NCI-H748 (cell line): ENCODE results near the gene CPD.

Experiments used
- DNase-seq: peaks from one replicate; lab custom pipeline; 2025; ENCODE audit not compliant: unreplicated experiment; lab: John Stamatoyannopoulos, UW

CPD gene

DNA sequence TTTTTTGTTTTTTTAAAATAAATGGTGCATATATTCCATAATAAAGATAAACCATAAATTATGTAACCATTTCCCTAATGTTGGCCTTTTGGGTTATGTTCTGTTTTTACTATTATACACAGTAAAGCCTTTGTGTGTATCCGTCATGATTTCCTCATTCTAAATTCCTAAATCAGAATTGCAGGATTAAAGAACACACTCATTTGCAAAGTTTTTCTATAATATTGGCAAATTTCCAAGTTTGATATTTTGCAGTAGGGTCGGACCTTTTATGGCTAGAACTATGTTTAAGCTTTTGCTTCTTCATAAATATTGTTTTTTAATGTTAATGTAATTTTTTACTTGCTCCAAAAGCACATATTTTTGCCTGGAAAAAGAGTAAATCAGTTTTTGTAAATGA lies 115.1 kb downstream of the CPD start:
- no peak for DNase-seq

DNA sequence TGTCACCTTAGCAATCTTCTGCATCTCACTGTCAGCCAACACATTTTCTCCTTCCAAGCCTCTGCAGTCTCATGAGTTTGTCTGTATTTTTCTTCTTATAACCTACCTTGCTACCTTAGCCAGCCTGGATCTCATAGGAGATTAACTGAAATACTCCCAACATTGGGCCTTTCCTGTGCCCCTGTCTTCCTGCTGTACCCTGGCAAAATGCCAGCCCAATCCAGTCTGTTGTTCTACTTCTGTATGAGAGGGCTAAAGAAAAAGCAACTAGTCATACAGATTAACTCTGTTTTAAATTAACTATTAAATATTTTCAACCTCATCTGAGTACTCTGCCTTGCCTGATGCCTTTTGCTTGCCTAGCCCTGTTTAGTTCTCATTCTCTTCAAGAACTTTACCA lies 116.9 kb downstream of the CPD start:
- peak; percentile 17 for DNase-seq

DNA sequence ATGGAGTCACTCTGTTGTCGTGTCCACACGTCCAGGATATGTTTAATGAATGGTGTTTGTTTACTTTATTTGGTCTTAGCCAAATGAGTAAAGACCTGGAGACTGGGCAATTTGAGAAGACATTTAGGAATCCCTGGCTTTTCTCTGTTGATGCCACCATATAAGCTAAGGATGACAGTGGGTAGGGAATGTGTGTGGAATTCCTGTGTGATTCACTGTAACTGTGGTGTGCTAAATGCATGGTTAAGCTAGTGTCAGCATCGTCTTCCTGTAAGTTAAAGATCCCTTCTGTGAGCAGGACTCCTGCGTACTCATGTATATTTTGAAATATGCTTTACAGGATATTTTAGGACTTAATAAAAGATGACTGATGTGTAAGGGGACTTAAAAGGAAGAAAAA lies 124.8 kb downstream of the CPD start:
- no peak for DNase-seq

DNA sequence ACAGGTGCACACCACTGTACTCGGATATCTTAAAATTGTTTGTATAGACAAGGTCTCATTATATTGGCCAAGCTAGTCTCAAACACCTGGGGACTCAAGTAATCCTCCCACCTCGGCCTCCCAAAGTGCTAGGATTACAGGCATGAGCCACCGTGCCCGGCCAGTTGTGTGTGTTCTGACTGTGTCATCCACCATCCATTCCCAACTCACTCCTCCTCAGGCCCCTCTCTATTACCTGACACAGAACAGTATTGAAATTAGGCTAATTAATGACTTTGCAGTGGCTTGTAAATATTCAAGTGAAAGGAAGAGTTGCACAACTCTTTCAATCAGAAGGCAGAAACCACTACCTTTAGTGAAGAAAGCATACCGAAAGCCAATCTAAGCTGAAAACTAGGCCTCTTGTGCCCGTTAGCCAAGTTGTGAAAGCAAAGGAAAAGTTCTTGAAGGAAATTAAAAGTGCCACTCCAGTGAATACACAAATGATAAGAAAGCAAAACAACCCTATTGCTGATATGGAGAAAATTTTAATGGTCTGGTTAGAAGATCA lies 127.2 kb downstream of the CPD start:
- no peak for DNase-seq

DNA sequence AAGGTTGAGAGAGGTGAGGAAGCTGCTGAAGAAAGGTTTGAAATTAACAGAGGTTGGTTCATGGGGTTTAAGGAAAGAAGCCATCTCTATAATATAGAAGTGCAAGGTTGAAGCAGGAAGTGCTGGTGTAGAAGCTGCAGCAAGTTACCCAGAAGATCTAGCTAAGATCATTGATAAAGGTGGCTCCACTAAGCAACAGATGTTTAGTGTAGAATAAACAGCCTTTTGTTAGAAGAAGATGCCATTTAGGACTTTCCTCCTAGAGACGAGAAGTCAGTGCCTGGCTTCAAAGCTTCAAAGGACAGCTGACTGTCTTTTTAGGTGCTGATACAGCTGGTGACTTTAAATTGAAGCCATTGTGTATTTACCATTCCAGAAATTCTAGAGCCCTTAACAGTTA lies 127.8 kb downstream of the CPD start:
- no peak for DNase-seq

DNA sequence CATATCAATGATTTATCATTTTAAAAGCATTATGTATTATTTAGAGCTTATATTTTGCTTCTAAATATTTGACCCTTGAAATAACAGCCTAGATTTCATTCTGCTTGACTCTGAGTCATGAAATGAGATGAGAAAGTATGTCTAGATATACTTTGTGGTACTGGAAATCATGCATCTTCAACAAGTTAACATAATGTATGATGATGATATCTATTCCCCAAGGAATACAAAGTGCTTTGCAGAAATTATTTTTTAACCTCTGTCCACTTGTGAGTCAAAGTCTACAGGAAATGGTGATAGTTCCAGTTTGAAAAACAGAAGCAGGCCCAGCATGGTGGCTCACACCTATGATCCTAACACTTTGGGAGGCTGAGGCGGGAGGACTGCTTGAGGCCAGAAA lies 134.6 kb downstream of the CPD start:
- no peak for DNase-seq

DNA sequence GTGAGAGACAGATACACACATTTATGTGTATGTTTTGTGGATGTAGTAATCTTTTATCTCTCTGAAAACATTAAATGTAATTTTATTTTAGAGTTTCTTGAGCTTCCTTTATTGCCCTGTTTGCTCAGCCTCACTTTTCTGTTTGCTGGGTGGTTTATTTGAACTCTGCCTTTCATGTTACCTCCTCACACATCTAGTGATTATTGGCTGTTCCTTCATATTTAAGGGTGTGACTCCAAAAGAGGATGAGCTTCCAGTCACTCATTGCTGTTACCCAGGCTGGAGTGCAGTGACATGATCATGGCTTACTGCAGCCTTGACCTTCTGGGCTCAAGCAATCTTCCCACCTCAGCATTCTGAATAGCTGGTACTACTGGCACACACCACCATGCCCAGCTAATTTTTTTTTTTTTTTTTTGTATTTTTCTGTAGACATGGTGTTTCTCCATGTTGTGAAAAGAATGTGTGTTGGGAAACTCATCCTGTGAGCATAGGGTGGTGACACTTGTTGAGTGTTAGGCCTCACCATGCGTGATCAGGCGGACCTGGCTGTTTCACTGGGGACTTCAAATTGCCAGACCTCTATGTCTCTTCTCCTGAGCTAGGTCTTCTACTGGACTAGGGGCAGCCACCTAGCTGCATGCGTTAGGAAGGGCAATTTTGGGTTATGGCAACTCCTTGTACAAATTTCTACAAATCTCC lies 136.3 kb downstream of the CPD start:
- no peak for DNase-seq

DNA sequence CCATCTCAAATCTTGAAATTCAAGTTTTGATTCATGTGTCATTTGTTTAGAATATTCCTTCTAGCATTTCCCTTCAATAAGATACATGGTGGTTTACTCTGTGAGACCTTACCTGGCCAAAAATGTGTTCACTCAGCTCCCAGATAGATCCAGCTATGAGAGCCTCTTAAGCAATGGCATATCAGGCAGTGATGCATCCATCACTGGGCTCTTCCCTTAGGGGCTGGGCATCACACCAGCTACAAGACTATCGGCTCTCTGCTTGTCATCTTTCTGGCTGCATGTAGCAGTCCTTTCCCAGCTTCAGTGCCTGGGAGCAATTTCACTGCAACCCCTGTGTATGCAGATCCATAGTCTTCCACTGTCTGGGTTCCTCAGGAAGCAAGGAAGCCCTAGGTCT lies 139.1 kb downstream of the CPD start:
- DNase-seq, result no peak

DNA sequence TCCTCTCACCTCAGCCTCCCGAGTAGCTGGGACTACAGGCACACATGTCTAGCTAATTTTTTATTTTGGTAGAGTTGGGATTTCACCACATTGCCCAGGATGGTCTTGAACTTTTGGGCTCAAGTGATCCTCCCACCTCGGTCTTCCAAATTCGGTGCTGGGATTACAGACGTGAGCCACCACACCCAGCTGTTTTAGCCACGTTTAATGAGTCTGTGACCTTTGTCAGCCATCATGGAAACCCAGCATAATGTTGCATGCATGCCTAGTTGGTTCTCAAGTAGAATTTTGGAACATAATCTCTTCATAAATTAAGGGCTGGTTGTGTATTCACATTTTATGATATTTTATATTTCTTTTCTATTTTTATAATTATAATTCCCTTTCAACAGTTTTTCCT lies 140.4 kb downstream of the CPD start:
- DNase-seq, result no peak
